Transverse colon (tissue), 4 donors: Measurements from ENCODE around the gene MXRA8. TPM values are rescaled to one million over a fixed set of nuclear protein-coding genes. Genes with fewer than 3 reads are reported as not detected.

Experiments
- DNase-seq: peaks from one replicate; pipeline ENCODE4 v3.0.0-alpha.2; 2019
- H3K27ac ChIP-seq, 4 donors: fragments of 200-600 bp; sonication (generic); 2 replicates each; pipeline ENCODE4 v1.5.1; 2016 to 2018; ENCODE audit warnings: inconsistent platforms in 4 of 4
- H3K27me3 ChIP-seq: fragments of 200-600 bp; sonication (generic); 2 replicates; pipeline ENCODE4 v1.5.1; 2017; ENCODE audit warnings: inconsistent platforms
- H3K36me3 ChIP-seq, 4 donors: fragments of 200-600 bp; sonication (generic); 2 replicates each; pipeline ENCODE4 v1.5.1; 2017 to 2019; ENCODE audit warnings: inconsistent platforms in 4 of 4
- H3K4me1 ChIP-seq, 4 donors: fragments of 200-600 bp; sonication (generic); 2 replicates each; pipeline ENCODE4 v1.5.1; 2017 to 2020; ENCODE audit warnings: inconsistent platforms in 4 of 4
- H3K4me3 ChIP-seq, 4 donors: fragments of 200-600 bp; sonication (generic); 1 replicate in 1 of 4; 2 replicates in 3 of 4; pipeline versions ENCODE4 v1.5.1 to v1.6.1; 2017 to 2019; ENCODE audit warnings: inconsistent platforms in 4 of 4
- H3K9me3 ChIP-seq, 2 donors: fragments of 200-600 bp; sonication (generic); 2 replicates each; pipeline ENCODE4 v1.5.1; 2017 to 2019; ENCODE audit warnings: inconsistent platforms in 2 of 2
- CTCF ChIP-seq, 5 experiments: fragments of 200-600 bp in 3 of 5; fragments of 450-650 bp in 2 of 5; sonication (generic) in 3 of 5; IDR thresholded peaks; 1 replicate in 2 of 5; 2 replicates in 3 of 5; pipeline ENCODE4 v1.5.1; 2016 to 2017; ENCODE audit warnings: antibody characterized with exemption in 5 of 5, inconsistent platforms in 3 of 5, mild to moderate bottlenecking in 2 of 5, moderate library complexity in 1 of 5
- EP300 ChIP-seq: sonication (generic); formaldehyde crosslinking; IDR thresholded peaks from one replicate; pipeline ENCODE4 v1.6.1; 2017; ENCODE audit warnings: antibody characterized with exemption, low read depth
- POLR2A ChIP-seq: fragments of 450-650 bp; IDR thresholded peaks from one replicate; pipeline ENCODE4 v1.6.1; 2016; ENCODE audit warnings: antibody characterized with exemption, mild to moderate bottlenecking, moderate library complexity
- POLR2AphosphoS5 ChIP-seq, 3 donors: sonication (generic); formaldehyde crosslinking; IDR thresholded peaks; one replicate each; pipeline ENCODE4 v1.6.1; 2016; ENCODE audit warnings: antibody characterized with exemption in 3 of 3
- WGBS, 2 donors: methylation state at CpG; one replicate each; pipeline ENCODE4 v1.1.5; 2018; ENCODE audit warnings: low coverage in 1 of 2; 5-methylcytosine and 5-hydroxymethylcytosine counted together
- in situ Hi-C, 4 donors: fragments of 200-750 bp; cut with MboI; loops; one replicate each; pipeline versions ENCODE4 v1.15.0 to v1.15.1; 2017; ENCODE audit warnings: low sequenced_read_pairs in 3 of 4, low pct_ligation_motif_present in 1 of 4, low pct_unique_long_range_greater_than_20kb in 1 of 4
- intact Hi-C: fragments of 100-400 bp; cut with DNase I; formaldehyde crosslinking; loops from one replicate; pipeline ENCODE4 v1.15.1; 2023; ENCODE audit warnings: low total_unique reads
- total RNA-seq, 4 donors: library from RNA; depleted of rRNA; stranded (reverse); fragments of >200 nt; gene quantifications; one replicate each; pipeline ENCODE4 v1.1.0, GENCODE V29; 2016

The MXRA8 gene
- total RNA-seq, 4 donors from 2014 or later: 31.1 to 145 (median 57.1) TPM

- DNase-seq: peak; percentile 20
- 26% methylated on average over 13 of the region's 13 CpGs; no CpG with 5 or more reads in 1 of the 2 donors for WGBS, 2 donors
- H3K4me1 ChIP-seq: peaks cover 4 to 39% (median 9%) of the 10 kb centered on the region in 4 donors
These were observed 3.6 kb upstream of the MXRA8 start for GRCh38 chr1:1361982-1362423.

GRCh38 chr1:1361233-1361981 is 3.1 kb upstream of the MXRA8 start:
- Histone ChIP-seq H3K4me1 (peaks cover 6 to 45% (median 15%) of the 10 kb centered on the region in 4 donors), H3K4me3 (no peak overlapping the region), H3K9me3 (no peaks in the 10 kb centered on the region), H3K27me3 (peaks cover 38% of the 10 kb centered on the region), H3K36me3 (no peaks in the 10 kb centered on the region), H3K27ac (peak overlapping the region; percentile 86 to 92 (median 89))
- 74% methylated on average over 33 of the region's 35 CpGs; no CpG with 5 or more reads in 1 of the 2 donors for WGBS, 2 donors
- DNase-seq: no peak
- in situ Hi-C loops (no loop called here), intact Hi-C loops (no loop called here)
- no peak for TF ChIP-seq POLR2AphosphoS5 (IDR thresholded peaks at IDR 0.05)
- no peak for TF ChIP-seq CTCF (IDR thresholded peaks at IDR 0.05)
- no peak for TF ChIP-seq POLR2A
- no peak for TF ChIP-seq EP300

More at GRCh38 chr1:1361982-1362423, 3.6 kb upstream of the MXRA8 start:
- Histone ChIP-seq H3K27me3 (peaks cover 32% of the 10 kb centered on the region), H3K4me3 (no peak overlapping the region), H3K9me3 (no peaks in the 10 kb centered on the region), H3K27ac (peak overlapping the region; percentile 86 to 92 (median 89)), H3K36me3 (no peaks in the 10 kb centered on the region)
- in situ Hi-C loops (no loop called here), intact Hi-C loops (no loop called here)
- TF ChIP-seq POLR2A (no peak), CTCF (IDR thresholded peaks at IDR 0.05) (no peak), EP300 (no peak), POLR2AphosphoS5 (IDR thresholded peaks at IDR 0.05) (no peak)

GRCh38 chr1:1360506-1361169 is 2.3 kb upstream of the MXRA8 start:
- in situ Hi-C loops: no loop called here

More at GRCh38 chr1:1360506-1361169, 2.3 kb upstream of the MXRA8 start:
- 59 to 76% methylated on average over 8 to 20 of the region's 20 CpGs for WGBS, 2 donors
- peak; percentile 57 for DNase-seq
- TF ChIP-seq POLR2AphosphoS5 (IDR thresholded peaks at IDR 0.05): peak; percentile 32 to 37 (median 35)
- TF ChIP-seq CTCF (IDR thresholded peaks at IDR 0.05): no peak
- H3K4me3 ChIP-seq: no peak overlapping the region
- peaks cover 41% of the 10 kb centered on the region for H3K27me3 ChIP-seq
- no peaks in the 10 kb centered on the region for H3K36me3 ChIP-seq
- peak overlapping the region; percentile 86 to 92 (median 89) for H3K27ac ChIP-seq
- peaks cover 12 to 52% (median 22%) of the 10 kb centered on the region in 4 donors for H3K4me1 ChIP-seq
- intact Hi-C loops: no loop called here
- no peaks in the 10 kb centered on the region for H3K9me3 ChIP-seq
